GM12892 (cell line): ENCODE measurements around the gene ABTB2.

Experiments used
- POLR2A ChIP-seq: IDR thresholded peaks from 2 replicates; pipeline ENCODE4 v1.6.1; 2011; ENCODE audit warnings: low read depth, low read length, control low read depth
- POLR2AphosphoS5 ChIP-seq: IDR thresholded peaks from 2 replicates; pipeline ENCODE4 v1.6.1; 2011; ENCODE audit warnings: low read depth, low read length, control low read depth
- TAF1 ChIP-seq: IDR thresholded peaks from 2 replicates; pipeline ENCODE4 v1.6.1; 2011; ENCODE audit warnings: low read depth, mild to moderate bottlenecking, control low read depth, low read length, borderline replicate concordance

DNA sequence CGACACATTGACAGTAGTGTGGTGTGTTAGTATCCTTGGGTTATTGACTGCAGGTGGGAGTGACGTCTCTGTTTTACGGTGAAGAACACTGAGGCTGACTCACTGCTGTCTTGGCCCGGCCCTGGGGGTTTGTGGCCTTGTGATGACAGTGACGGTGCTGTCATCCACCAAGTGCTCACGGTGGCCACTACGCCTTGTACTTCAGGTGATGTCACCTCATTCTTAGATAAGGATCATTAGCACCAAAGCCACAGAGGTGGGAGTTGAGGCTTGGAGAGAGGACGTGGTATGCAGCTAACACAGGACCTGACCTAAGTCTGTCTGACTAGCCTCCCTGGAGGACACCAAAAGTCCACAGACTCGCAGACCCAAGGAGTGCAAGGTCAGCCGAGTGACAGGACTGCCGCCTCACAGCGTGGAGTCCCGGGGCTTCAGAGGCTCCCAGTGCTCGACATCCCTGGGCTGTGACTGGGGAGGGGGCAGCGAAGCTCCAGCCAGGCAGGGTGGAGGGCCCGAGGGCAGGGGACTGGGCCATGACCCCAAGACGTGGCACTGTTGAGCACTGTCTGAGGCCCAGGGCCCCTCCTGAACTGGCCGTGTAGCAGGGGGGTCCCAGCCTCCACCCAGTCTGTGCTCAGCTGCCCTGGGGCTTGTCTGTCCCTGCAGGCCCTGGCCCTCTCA lies 195.9 kb downstream of the ABTB2 start:
- TF ChIP-seq TAF1 = no peak
- TF ChIP-seq POLR2AphosphoS5 = no peak
- no peak for TF ChIP-seq POLR2A
